WTC11 (cell line): ENCODE measurements around the gene UMODL1. TPM values are rescaled to one million over a fixed set of nuclear protein-coding genes. Genes with fewer than 3 reads are reported as not detected.

Experiments
- ATAC-seq: fragments of 200-7000 bp; cut with Tn5 transposase; 2 replicates; pipeline ENCODE4 v1.10.0; 2021; ENCODE audit warnings: mild to moderate bottlenecking, moderate library complexity
- CTCF ChIA-PET: fragments of 300-600 bp; sonication (Branson Sonifier 250); formaldehyde crosslinking; loops from one replicate; lab custom pipeline; 2021; ENCODE audit warnings: antibody characterized with exemption; lab: Charles Lee
- POLR2A ChIA-PET: fragments of 350-600 bp; sonication (Branson Sonifier 250); formaldehyde crosslinking; loops from one replicate; lab custom pipeline; 2021; ENCODE audit warnings: antibody characterized with exemption; lab: Charles Lee
- DNase-seq: peaks from one replicate; pipeline ENCODE4 v3.0.0; 2021; ENCODE audit warnings: low spot score
- H3K27ac Mint-ChIP-seq: 2 replicates; pipeline ENCODE4 v1.8.0; 2021; ENCODE audit warnings: mixed read lengths
- H3K27me3 Mint-ChIP-seq: 2 replicates; pipeline ENCODE4 v1.8.0; 2021; ENCODE audit warnings: low read depth, mild to moderate bottlenecking, moderate library complexity, mixed read lengths
- H3K36me3 Mint-ChIP-seq: 2 replicates; pipeline ENCODE4 v1.8.0; 2021; ENCODE audit warnings: mixed read lengths
- H3K4me1 Mint-ChIP-seq: 2 replicates; pipeline ENCODE4 v1.8.0; 2022; ENCODE audit warnings: mixed read lengths
- H3K4me3 Mint-ChIP-seq: 2 replicates; pipeline ENCODE4 v1.8.0; 2021; ENCODE audit warnings: mild to moderate bottlenecking, moderate library complexity, mixed read lengths
- H3K9me3 Mint-ChIP-seq: 2 replicates; pipeline ENCODE4 v1.8.0; 2021; ENCODE audit warnings: mixed read lengths
- ATF1 ChIP-seq: sonication (generic); formaldehyde crosslinking; IDR thresholded peaks from 2 replicates; pipeline ENCODE4 v1.8.1; 2023; ENCODE audit warnings: mild to moderate bottlenecking, moderate library complexity, missing genetic modification reagents
- ATF2 ChIP-seq: sonication (generic); formaldehyde crosslinking; IDR thresholded peaks from 2 replicates; pipeline ENCODE4 v1.8.1; 2022; ENCODE audit warnings: low read depth, missing genetic modification reagents, borderline replicate concordance
- CDX4 ChIP-seq: fragments of 250-450 bp; sonication (Bioruptor Pico); IDR thresholded peaks from 2 replicates; pipeline ENCODE4 v1.9.0; 2021; ENCODE audit warnings: moderate library complexity, mild to moderate bottlenecking, inconsistent platforms, borderline replicate concordance
- CREB1 ChIP-seq: sonication (generic); formaldehyde crosslinking; IDR thresholded peaks from 2 replicates; pipeline ENCODE4 v1.8.0; 2023; ENCODE audit warnings: mild to moderate bottlenecking, missing genetic modification reagents
- CREM ChIP-seq: sonication (generic); formaldehyde crosslinking; IDR thresholded peaks from 2 replicates; pipeline ENCODE4 v1.8.1; 2022; ENCODE audit warnings: mild to moderate bottlenecking, missing genetic modification reagents, moderate library complexity
- E2F1 ChIP-seq: sonication (generic); formaldehyde crosslinking; IDR thresholded peaks from 2 replicates; pipeline ENCODE4 v1.8.0; 2022; ENCODE audit warnings: mild to moderate bottlenecking, missing genetic modification reagents
- E2F5 ChIP-seq: sonication (generic); formaldehyde crosslinking; IDR thresholded peaks from 2 replicates; pipeline ENCODE4 v1.8.1; 2022; ENCODE audit warnings: mild to moderate bottlenecking, moderate library complexity, missing genetic modification reagents
- FOXJ3 ChIP-seq: sonication (generic); formaldehyde crosslinking; IDR thresholded peaks from 2 replicates; pipeline ENCODE4 v1.9.0; 2021; ENCODE audit warnings: missing genetic modification reagents, mild to moderate bottlenecking, borderline replicate concordance
- GTF2I ChIP-seq: fragments of 250-450 bp; sonication (Bioruptor Pico); conservative IDR thresholded peaks from 2 replicates; pipeline ENCODE4 v1.4.0; 2021; ENCODE audit warnings: mild to moderate bottlenecking
- HMGXB4 ChIP-seq: sonication (generic); formaldehyde crosslinking; IDR thresholded peaks from 2 replicates; pipeline ENCODE4 v1.8.1; 2023; ENCODE audit warnings: mild to moderate bottlenecking, moderate library complexity, missing genetic modification reagents
- IRF2 ChIP-seq: sonication (generic); formaldehyde crosslinking; IDR thresholded peaks from 2 replicates; pipeline ENCODE4 v1.8.0; 2022; ENCODE audit warnings: low read depth, missing genetic modification reagents, borderline replicate concordance
- NFE2L1 ChIP-seq: sonication (generic); formaldehyde crosslinking; IDR thresholded peaks from 2 replicates; pipeline ENCODE4 v1.8.1; 2023; ENCODE audit warnings: missing genetic modification reagents
- OVOL2 ChIP-seq: fragments of 250-450 bp; sonication (Bioruptor Pico); IDR thresholded peaks from 2 replicates; pipeline ENCODE4 v1.9.0; 2021; ENCODE audit warnings: mild to moderate bottlenecking, borderline replicate concordance
- PREB ChIP-seq: sonication (generic); formaldehyde crosslinking; IDR thresholded peaks from 2 replicates; pipeline ENCODE4 v1.8.1; 2022; ENCODE audit warnings: mild to moderate bottlenecking, missing genetic modification reagents, moderate library complexity, borderline replicate concordance
- PRRX2 ChIP-seq: fragments of 250-450 bp; sonication (Bioruptor Pico); IDR thresholded peaks from 2 replicates; pipeline ENCODE4 v1.8.0; 2021; ENCODE audit warnings: mild to moderate bottlenecking
- STAT6 ChIP-seq: sonication (generic); formaldehyde crosslinking; conservative IDR thresholded peaks from 2 replicates; pipeline ENCODE4 v1.8.1; 2023; ENCODE audit warnings: mild to moderate bottlenecking, low read depth, missing genetic modification reagents, moderate library complexity
- TEAD4 ChIP-seq: sonication (generic); formaldehyde crosslinking; IDR thresholded peaks from 2 replicates; pipeline ENCODE4 v1.8.0; 2022; ENCODE audit warnings: mild to moderate bottlenecking, missing genetic modification reagents
- ZMAT4 ChIP-seq: fragments of 250-450 bp; sonication (Bioruptor Pico); IDR thresholded peaks from 2 replicates; pipeline ENCODE4 v1.9.0; 2021; ENCODE audit warnings: mild to moderate bottlenecking
- ZNF219 ChIP-seq: sonication (generic); formaldehyde crosslinking; IDR thresholded peaks from 2 replicates; pipeline ENCODE4 v1.8.0; 2023; ENCODE audit warnings: missing genetic modification reagents, mild to moderate bottlenecking, borderline replicate concordance
- ZNF232 ChIP-seq: sonication (generic); formaldehyde crosslinking; IDR thresholded peaks from 2 replicates; pipeline ENCODE4 v1.8.0; 2022; ENCODE audit warnings: mild to moderate bottlenecking, missing genetic modification reagents
- ZNF263 ChIP-seq: sonication (generic); formaldehyde crosslinking; IDR thresholded peaks from 2 replicates; pipeline ENCODE4 v1.8.1; 2022; ENCODE audit warnings: low read depth, mild to moderate bottlenecking, moderate library complexity, missing genetic modification reagents
- total RNA-seq: library from RNA; stranded (reverse); gene quantifications from 3 replicates; pipeline ENCODE4 v1.2.3, GENCODE V29; 2021

UMODL1 gene
- total RNA-seq, 1 experiment from 2014 or later = not detected

- Mint-ChIP-seq H3K27me3 (no peaks in the 10 kb centered on the region), H3K9me3 (no peaks in the 10 kb centered on the region), H3K4me3 (no peak overlapping the region), H3K36me3 (no peaks in the 10 kb centered on the region), H3K4me1 (no peaks in the 10 kb centered on the region), H3K27ac (no peak overlapping the region)
- DNase-seq (no peak), ATAC-seq (no peak)
- POLR2A ChIA-PET = no interaction called here
- CTCF ChIA-PET = interaction anchor here (0.9 to 2.2 kb wide), 6 partner anchors 10 to 103 kb away, joined by 3 to 12 read pairs (median 6); no protein-coding TSS in a partner anchor
- TF ChIP-seq E2F5 (CRISPR knock-in tag) (no peak), PRRX2 (CRISPR knock-in tag) (no peak), ZNF219 (CRISPR knock-in tag) (no peak), ZMAT4 (CRISPR knock-in tag) (no peak), CREM (CRISPR knock-in tag) (no peak), NFE2L1 (CRISPR knock-in tag) (no peak), ZNF232 (CRISPR knock-in tag) (no peak), CDX4 (CRISPR knock-in tag) (no peak), ATF1 (CRISPR knock-in tag) (no peak), CREB1 (no peak), OVOL2 (CRISPR knock-in tag) (no peak), IRF2 (CRISPR knock-in tag) (no peak), HMGXB4 (CRISPR knock-in tag) (no peak), ZNF263 (CRISPR knock-in tag) (no peak), PREB (CRISPR knock-in tag) (no peak)
Observed at GRCh38 chr21:42073145-42074099, 2.3 kb downstream of the UMODL1 start.

GRCh38 chr21:42075686-42076471 is 4.8 kb downstream of the UMODL1 start:
- H3K27ac Mint-ChIP-seq = no peak overlapping the region
- no peak overlapping the region for H3K4me3 Mint-ChIP-seq
- H3K36me3 Mint-ChIP-seq = no peaks in the 10 kb centered on the region
- ATAC-seq (peak; percentile 30; the same call in 1 of the 2 replicates), DNase-seq (no peak)
- no peaks in the 10 kb centered on the region for H3K9me3 Mint-ChIP-seq
- no peaks in the 10 kb centered on the region for H3K4me1 Mint-ChIP-seq
- no peaks in the 10 kb centered on the region for H3K27me3 Mint-ChIP-seq
- ChIA-PET POLR2A (interaction anchor here (0.7 kb wide), 1 partner anchor 1607 kb away, joined by 3 read pairs; no protein-coding TSS in a partner anchor), CTCF (interaction anchor here (1.4 kb wide), 1 partner anchor 42 kb away, joined by 3 read pairs; no protein-coding TSS in a partner anchor)
- TF ChIP-seq GTF2I (CRISPR knock-in tag) = no peak
- TF ChIP-seq STAT6 (CRISPR knock-in tag) = no peak
- no peak for TF ChIP-seq CREM (CRISPR knock-in tag)
- TF ChIP-seq TEAD4 (CRISPR knock-in tag) = no peak
- no peak for TF ChIP-seq E2F1 (CRISPR knock-in tag)
- TF ChIP-seq FOXJ3 = no peak
- no peak for TF ChIP-seq ATF2 (CRISPR knock-in tag)
